AG09319 (cell line): ENCODE measurements around the gene GLDN.

Experiments used
- DNase-seq: peaks from one replicate; pipeline ENCODE4 v3.0.0-alpha.2; 2010; ENCODE audit warnings: low read depth; ENCODE audit errors: extremely low read depth
- CTCF ChIP-seq: IDR thresholded peaks from 2 replicates; pipeline ENCODE4 v1.5.1; 2011; ENCODE audit warnings: low read depth, mild to moderate bottlenecking, inconsistent platforms, low read length, moderate library complexity

Gene GLDN

DNA sequence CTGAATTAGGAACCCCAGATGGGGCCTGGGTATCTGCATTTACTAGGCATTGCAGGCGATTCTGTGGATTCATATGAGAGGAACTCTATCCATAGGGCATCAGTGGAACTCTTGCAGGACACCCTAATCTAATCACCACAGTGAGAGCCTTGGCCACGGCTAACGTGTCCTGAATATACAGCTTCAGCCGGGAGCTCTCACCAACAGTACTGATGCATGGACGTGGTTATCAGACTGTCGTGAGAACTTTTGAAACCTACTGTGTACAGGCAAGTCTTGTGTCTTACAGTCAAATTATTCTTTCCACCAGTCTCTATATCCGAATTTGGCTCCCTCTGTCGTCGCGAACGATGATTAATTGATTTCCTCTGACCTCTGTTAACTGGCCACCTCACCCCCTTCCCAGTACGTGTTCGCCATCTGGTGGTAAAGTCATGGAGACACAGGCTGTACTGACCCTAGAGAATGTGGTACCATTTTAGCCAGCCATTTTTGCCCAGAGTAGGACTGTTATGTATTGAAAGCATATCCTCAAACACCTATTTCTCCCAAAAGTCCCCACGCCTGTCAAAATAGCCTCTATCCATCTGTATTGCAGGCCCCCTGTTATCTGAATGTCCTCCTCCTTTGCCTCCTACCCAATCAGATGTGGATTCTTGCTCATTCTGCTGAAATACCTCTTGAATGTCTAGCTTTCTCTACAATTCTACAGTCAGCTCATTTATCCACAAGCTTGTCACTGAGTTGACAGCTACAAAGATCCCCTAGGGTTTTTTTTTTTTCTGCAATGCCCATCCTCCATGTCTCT, 39.7 kb downstream of the GLDN start:
- peak; percentile 70 for DNase-seq
- peak; percentile 94 for TF ChIP-seq CTCF

DNA sequence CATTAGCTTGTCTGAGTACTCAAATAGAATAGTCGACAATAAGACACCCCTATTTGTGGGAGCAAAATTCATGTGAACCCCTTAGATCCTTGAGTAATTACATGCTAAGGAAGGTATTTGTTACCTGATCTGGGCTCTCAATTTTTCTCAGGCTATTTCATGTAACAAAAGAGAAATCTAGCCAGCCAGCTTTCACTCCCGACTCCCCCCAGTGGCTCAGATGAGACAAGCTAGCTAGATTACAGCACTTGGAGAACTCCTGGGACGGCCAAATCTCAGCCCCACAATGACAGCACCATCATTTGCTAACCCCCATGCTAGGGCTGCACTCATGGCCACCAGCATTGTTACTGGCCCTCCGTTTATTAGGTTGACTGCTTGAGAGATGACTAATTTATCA, 41.3 kb downstream of the GLDN start:
- peak; percentile 84 for TF ChIP-seq CTCF
- peak; percentile 27 for DNase-seq

GRCh38 chr15:51386029-51386428, 44.6 kb downstream of the GLDN start:
- no peak for TF ChIP-seq CTCF
- no peak for DNase-seq

- DNase-seq = no peak
- TF ChIP-seq CTCF = no peak
Observed at GRCh38 chr15:51386486-51386885, 45.0 kb downstream of the GLDN start.

- TF ChIP-seq CTCF = no peak
- no peak for DNase-seq
Observed at GRCh38 chr15:51386960-51387698, 45.7 kb downstream of the GLDN start.

DNA sequence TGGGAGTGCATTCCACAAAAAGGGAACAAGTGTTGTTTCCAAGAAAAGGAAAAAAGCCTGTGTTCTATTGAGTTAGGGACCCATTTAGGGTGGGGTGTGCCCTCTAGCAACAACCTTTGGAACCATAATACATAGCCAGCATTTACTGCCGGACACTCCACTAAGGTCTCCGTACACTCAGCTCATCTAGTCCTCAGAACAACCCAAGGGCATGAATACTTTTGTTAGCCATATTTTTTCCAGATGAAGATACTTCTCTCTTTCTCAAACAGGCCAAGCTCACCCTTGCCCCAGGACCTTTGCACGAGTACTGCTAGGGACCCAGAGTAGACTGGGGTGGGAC, 46.2 kb downstream of the GLDN start:
- DNase-seq = no peak

More for the DNA sequence above, 46.2 kb downstream of the GLDN start:
- TF ChIP-seq CTCF = no peak
